ENCODE data around the gene PCDHA1.
A peak's percentile ranks its signal among the peaks of the same experiment; 100 is the strongest.
"Not testable (repeated sequence)": the region's sequence is repeated elsewhere in the genome, so short reads cannot be mapped to it uniquely, and the experiment has no call there.

The PCDHA1 gene

GRCh38 chr5:140808241-140808888, 22.4 kb downstream of the PCDHA1 start:
- DNase-seq = not testable (repeated sequence)

- no peak for DNase-seq
Observed at GRCh38 chr5:140808889-140809291, 22.9 kb downstream of the PCDHA1 start.

- peak in 2 of 14 donors; percentile 20 to 22 for DNase-seq
Observed at GRCh38 chr5:140821375-140822280, 35.7 kb downstream of the PCDHA1 start, which contains the start of gene PCDHA5. PCDHA5 (plus strand) TSS chr5:140821613.

- DNase-seq = no peak
Observed at GRCh38 chr5:140822281-140822629, 36.3 kb downstream of the PCDHA1 start.

- DNase-seq = not testable (repeated sequence)
Observed at GRCh38 chr5:140822969-140823368, 37.0 kb downstream of the PCDHA1 start.

- no peak for DNase-seq
Observed at GRCh38 chr5:140823475-140823874, 37.5 kb downstream of the PCDHA1 start.

- peak in 1 of 14 donors; percentile 17 for DNase-seq
Observed at GRCh38 chr5:140827704-140828361, 41.9 kb downstream of the PCDHA1 start, which contains the start of gene PCDHA6. PCDHA6 (plus strand) TSS chr5:140827960; CDS start chr5:140828092, 132 bp downstream.

- DNase-seq = no peak
Observed at GRCh38 chr5:140828362-140828737, 42.4 kb downstream of the PCDHA1 start.

- DNase-seq = not testable (repeated sequence)
Observed at GRCh38 chr5:140829511-140830501, 43.9 kb downstream of the PCDHA1 start.

- DNase-seq = peak in 1 of 14 donors; percentile 1
Observed at GRCh38 chr5:140833993-140834392, 48.1 kb downstream of the PCDHA1 start, which contains the start of gene PCDHA7. PCDHA7 (plus strand) TSS chr5:140834269; CDS start chr5:140834384, 115 bp downstream.

- DNase-seq = peak in 1 of 14 donors; percentile 2
Observed at GRCh38 chr5:140834439-140835008, 48.6 kb downstream of the PCDHA1 start.

- no peak for DNase-seq
Observed at GRCh38 chr5:140835622-140836510, 49.9 kb downstream of the PCDHA1 start.

- DNase-seq = peak in 2 of 14 donors; percentile 2 to 11
Observed at GRCh38 chr5:140840978-140841962, 55.3 kb downstream of the PCDHA1 start, which contains the start of gene PCDHA8. PCDHA8 (plus strand) TSS chr5:140841187; CDS start chr5:140841322, 135 bp downstream.

- DNase-seq = no peak
Observed at GRCh38 chr5:140842798-140843733, 57.1 kb downstream of the PCDHA1 start.

GRCh38 chr5:140848139-140849102, 62.5 kb downstream of the PCDHA1 start, which contains the start of gene PCDHA9:
PCDHA9 (plus strand) TSS chr5:140848382; CDS start chr5:140848496, 114 bp downstream.
- DNase-seq = peak in 1 of 14 donors; percentile 19

Measured in C1 segment of cervical spinal cord (tissue), 14 donors.